Upper lobe of left lung (tissue), 4 donors: Measurements from ENCODE around the gene WTIP.

ENCODE experiments used
- CTCF ChIP-seq, 6 experiments: fragments of 450-650 bp in 4 of 6; fragments of 200-600 bp in 2 of 6; sonication (generic) in 2 of 6; IDR thresholded peaks; one replicate each; pipeline ENCODE4 v1.5.1; 2016 to 2019; ENCODE audit warnings: antibody characterized with exemption in 6 of 6
- POLR2A ChIP-seq, 4 donors: fragments of 450-650 bp; IDR thresholded peaks; one replicate each; pipeline ENCODE4 v1.5.1; 2016 to 2017; ENCODE audit warnings: antibody characterized with exemption in 4 of 4, mild to moderate bottlenecking in 2 of 4
- POLR2AphosphoS5 ChIP-seq, 2 donors: sonication (generic); formaldehyde crosslinking; IDR thresholded peaks; one replicate each; pipeline ENCODE4 v1.5.1; 2017; ENCODE audit warnings: antibody characterized with exemption in 2 of 2

- TF ChIP-seq CTCF (IDR thresholded peaks at IDR 0.05), result no peak
- no peak for TF ChIP-seq POLR2A (IDR thresholded peaks at IDR 0.05)
- no peak for TF ChIP-seq POLR2AphosphoS5 (IDR thresholded peaks at IDR 0.05)
Measured at GRCh38 chr19:34452723-34453122, 28.8 kb upstream of the WTIP start.
